ENCODE data around the gene TRO. TPM values are rescaled to one million over a fixed set of nuclear protein-coding genes. Genes with fewer than 3 reads are reported as not detected.

The TRO gene
- total RNA-seq, 2 donors from 2014 or later: 2.3 to 7.0 TPM

DNA sequence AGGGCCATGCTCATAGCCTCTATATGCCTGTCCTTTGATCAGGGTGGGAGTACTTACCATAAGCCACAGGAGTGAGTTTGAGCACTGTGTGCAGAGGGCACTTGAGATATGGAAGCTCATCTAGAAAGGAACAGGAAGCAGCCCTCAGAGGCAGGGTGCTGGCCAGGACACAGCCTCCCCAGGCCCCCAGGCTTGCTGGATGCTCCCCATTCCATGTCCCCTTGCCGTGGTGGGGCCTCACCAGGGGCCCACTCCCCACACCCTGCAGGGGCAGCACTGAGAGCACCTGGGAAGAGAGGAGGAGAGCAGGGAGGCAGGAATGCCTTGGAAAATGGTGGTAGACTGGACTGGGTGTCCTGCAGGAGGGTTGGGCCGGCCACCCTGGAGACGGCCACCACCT, 14.3 kb downstream of the TRO start:
- no peak overlapping the region for H3K4me3 Mint-ChIP-seq
- H3K9me3 Mint-ChIP-seq: no peaks in the 10 kb centered on the region
- H3K27ac Mint-ChIP-seq: no peak overlapping the region
- ATAC-seq (replicated peaks): no peak
- no peaks in the 10 kb centered on the region for H3K36me3 Mint-ChIP-seq (ENCODE audit: low read depth)
- no peaks in the 10 kb centered on the region for H3K4me1 Mint-ChIP-seq
- H3K27me3 Mint-ChIP-seq: no peaks in the 10 kb centered on the region

- no peak for ATAC-seq (replicated peaks)
- Mint-ChIP-seq H3K36me3 (ENCODE audit: low read depth) (no peaks in the 10 kb centered on the region), H3K4me1 (no peaks in the 10 kb centered on the region)
Measured at GRCh38 chrX:54935306-54935705, 14.7 kb downstream of the TRO start.

DNA sequence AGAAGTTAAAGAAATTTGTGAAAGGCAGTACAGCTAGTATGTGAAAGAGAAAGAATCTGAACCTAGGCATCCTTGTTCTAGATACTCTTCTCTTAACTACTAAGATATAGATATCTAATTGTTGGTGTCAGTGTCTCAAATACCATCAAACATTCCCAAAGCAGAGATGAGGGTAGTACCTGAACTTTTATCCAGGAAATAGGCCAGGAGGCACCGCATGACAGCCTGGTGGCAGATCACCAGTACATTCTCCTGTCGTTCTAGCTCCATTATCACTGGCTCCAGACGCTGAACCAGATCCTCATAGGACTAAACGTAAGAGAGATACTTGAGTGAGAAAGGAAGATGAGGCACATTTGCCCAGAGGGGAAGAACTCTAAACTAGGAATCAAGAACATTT, 16.8 kb downstream of the TRO start:
- no peaks in the 10 kb centered on the region for H3K36me3 Mint-ChIP-seq (ENCODE audit: low read depth)
- H3K27me3 Mint-ChIP-seq: no peaks in the 10 kb centered on the region

More at GRCh38 chrX:54935306-54935705, 14.7 kb downstream of the TRO start:
- Mint-ChIP-seq H3K9me3 (no peaks in the 10 kb centered on the region), H3K27ac (no peak overlapping the region), H3K4me3 (no peak overlapping the region), H3K27me3 (no peaks in the 10 kb centered on the region)

GRCh38 chrX:54944816-54945215, 24.2 kb downstream of the TRO start:
- no peaks in the 10 kb centered on the region for H3K27me3 Mint-ChIP-seq
- no peak for ATAC-seq (replicated peaks)
- H3K36me3 Mint-ChIP-seq (ENCODE audit: low read depth): no peaks in the 10 kb centered on the region
- H3K9me3 Mint-ChIP-seq: no peaks in the 10 kb centered on the region
- H3K4me1 Mint-ChIP-seq: no peaks in the 10 kb centered on the region
- H3K4me3 Mint-ChIP-seq: no peak overlapping the region
- H3K27ac Mint-ChIP-seq: no peak overlapping the region

More for the DNA sequence above, 16.8 kb downstream of the TRO start:
- Mint-ChIP-seq H3K4me1 (no peaks in the 10 kb centered on the region), H3K9me3 (no peaks in the 10 kb centered on the region), H3K27ac (no peak overlapping the region), H3K4me3 (no peak overlapping the region)
- no peak for ATAC-seq (replicated peaks)

DNA sequence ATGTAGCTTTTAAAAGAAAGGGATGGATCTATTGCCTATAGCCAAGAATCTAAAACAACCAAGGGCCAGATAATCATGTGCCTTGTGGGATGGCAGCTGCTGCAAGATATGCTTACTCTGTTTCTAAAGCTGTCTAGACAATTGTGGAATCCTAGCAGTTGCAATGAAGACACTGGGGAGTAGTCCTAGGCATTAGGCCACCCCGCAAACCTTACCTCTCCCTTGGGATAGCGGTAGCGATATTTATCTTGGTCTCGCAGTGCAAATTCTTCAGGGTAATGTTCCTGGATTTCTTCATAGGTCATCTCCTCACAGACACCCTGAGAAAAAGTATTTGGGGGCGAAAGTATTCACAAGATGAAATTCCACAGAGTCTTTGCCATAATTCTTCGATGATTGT, 24.6 kb downstream of the TRO start:
- Mint-ChIP-seq H3K27me3 (no peaks in the 10 kb centered on the region), H3K4me3 (no peak overlapping the region), H3K27ac (no peak overlapping the region), H3K9me3 (no peaks in the 10 kb centered on the region), H3K4me1 (no peaks in the 10 kb centered on the region), H3K36me3 (ENCODE audit: low read depth) (no peaks in the 10 kb centered on the region)
- ATAC-seq (replicated peaks): no peak

DNA sequence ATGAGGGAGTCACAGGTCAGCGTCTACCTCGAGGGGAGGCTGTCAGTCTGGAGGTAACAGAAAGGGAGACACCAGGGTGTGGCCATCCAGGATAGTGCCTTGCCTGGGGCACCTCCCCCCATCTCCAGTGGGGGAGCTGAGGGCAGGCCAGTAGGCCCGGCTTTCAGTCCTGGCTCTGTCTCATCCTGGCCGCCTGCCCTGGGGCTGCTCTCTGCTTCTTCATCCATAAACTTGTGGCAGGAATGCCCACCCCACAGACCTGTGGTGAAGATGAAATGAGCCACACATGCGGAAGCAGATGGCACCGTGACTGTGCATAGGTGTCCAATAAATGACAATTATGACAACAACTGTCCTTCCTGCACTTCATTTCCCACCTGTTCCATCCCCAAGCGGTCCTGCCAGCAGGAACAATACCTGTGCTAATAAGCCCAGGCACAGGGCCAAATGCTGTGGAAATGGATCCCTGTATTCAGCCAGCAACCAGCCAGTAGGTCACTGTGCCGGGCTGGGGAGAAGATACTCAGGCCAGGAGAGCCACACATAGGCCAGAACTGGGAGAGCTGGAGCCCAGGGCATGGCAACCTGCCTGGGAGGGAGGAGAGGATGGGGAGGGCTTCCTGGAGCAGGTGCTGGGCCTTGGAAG, 30.2 kb downstream of the TRO start:
- H3K4me1 Mint-ChIP-seq: no peaks in the 10 kb centered on the region
- H3K27ac Mint-ChIP-seq: no peak overlapping the region
- H3K4me3 Mint-ChIP-seq: no peak overlapping the region
- no peak for ATAC-seq (replicated peaks)
- no peaks in the 10 kb centered on the region for H3K9me3 Mint-ChIP-seq
- H3K36me3 Mint-ChIP-seq (ENCODE audit: low read depth): no peaks in the 10 kb centered on the region
- H3K27me3 Mint-ChIP-seq: no peaks in the 10 kb centered on the region

GRCh38 chrX:54961750-54962149, 41.1 kb downstream of the TRO start:
- Mint-ChIP-seq H3K9me3 (no peaks in the 10 kb centered on the region), H3K36me3 (ENCODE audit: low read depth) (no peaks in the 10 kb centered on the region), H3K27me3 (no peaks in the 10 kb centered on the region), H3K27ac (no peak overlapping the region), H3K4me1 (no peaks in the 10 kb centered on the region), H3K4me3 (no peak overlapping the region)
- no peak for ATAC-seq (replicated peaks)

DNA sequence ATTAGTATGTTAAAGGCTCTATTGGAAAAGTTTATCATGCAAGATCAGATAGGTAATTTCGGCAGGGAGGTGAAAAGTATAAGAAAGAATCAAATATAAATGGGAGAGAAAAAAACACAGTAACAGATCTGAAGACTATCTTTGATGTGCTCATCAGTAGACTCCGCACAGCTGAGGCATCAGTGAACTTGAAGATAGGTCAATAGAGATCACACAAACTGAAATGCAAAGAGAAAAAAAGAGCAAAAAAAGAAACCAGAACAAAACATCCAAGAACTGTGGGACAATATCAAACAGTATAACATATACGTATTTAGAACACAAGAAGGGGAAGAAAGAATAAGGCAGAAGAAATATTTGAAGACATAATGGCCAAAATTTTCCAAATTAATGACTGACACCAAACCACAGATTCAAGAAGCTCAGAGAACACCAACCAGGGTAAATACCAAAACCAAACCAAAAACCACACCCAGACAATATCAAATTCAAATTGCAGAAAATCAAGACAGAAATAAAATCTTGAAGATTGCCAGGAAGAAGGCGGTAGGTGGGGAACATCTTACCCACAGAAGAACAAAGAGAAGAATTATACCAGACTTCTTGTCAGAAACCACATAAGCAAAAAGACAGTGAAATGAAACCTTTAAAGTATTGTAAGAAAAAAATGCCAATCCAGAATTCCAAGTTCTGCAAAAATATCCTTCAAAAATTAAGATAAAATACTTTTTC, 44.3 kb downstream of the TRO start:
- no peaks in the 10 kb centered on the region for H3K4me1 Mint-ChIP-seq

DNA sequence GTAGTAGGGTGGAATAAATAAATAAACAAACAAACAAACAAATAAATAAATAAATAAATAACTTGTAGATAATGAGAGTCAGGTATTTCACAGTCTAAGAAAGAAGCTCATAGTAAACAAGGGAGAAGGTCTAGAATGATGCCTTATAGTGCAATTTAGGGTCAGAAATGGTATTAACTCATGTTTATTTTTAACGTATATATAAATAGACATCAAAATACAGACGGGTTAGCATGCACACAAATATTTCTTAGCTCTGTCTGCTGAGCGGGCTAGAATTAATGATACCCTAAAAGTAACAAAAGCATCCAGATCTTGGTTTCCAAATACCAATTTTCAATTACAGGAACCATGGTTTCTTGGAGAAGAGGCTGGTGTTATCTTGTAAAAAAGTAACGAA, 56.8 kb downstream of the TRO start:
- Mint-ChIP-seq H3K27ac (no peak overlapping the region), H3K4me3 (no peak overlapping the region), H3K36me3 (ENCODE audit: low read depth) (no peaks in the 10 kb centered on the region), H3K9me3 (no peaks in the 10 kb centered on the region), H3K27me3 (no peaks in the 10 kb centered on the region), H3K4me1 (no peaks in the 10 kb centered on the region)
- ATAC-seq (replicated peaks): no peak

More for the DNA sequence above, 44.3 kb downstream of the TRO start:
- H3K9me3 Mint-ChIP-seq: no peaks in the 10 kb centered on the region
- H3K36me3 Mint-ChIP-seq (ENCODE audit: low read depth): no peaks in the 10 kb centered on the region
- no peak overlapping the region for H3K4me3 Mint-ChIP-seq
- H3K27ac Mint-ChIP-seq: peak overlapping the region; percentile 1
- no peak for ATAC-seq (replicated peaks)
- no peaks in the 10 kb centered on the region for H3K27me3 Mint-ChIP-seq

GRCh38 chrX:54978448-54978847, 57.8 kb downstream of the TRO start:
- no peaks in the 10 kb centered on the region for H3K36me3 Mint-ChIP-seq (ENCODE audit: low read depth)
- H3K9me3 Mint-ChIP-seq: no peaks in the 10 kb centered on the region
- H3K27me3 Mint-ChIP-seq: no peaks in the 10 kb centered on the region
- H3K4me1 Mint-ChIP-seq: no peaks in the 10 kb centered on the region
- ATAC-seq (replicated peaks): no peak
- H3K4me3 Mint-ChIP-seq: no peak overlapping the region
- H3K27ac Mint-ChIP-seq: no peak overlapping the region

GRCh38 chrX:54979432-54979831, 58.8 kb downstream of the TRO start:
- H3K36me3 Mint-ChIP-seq (ENCODE audit: low read depth): no peaks in the 10 kb centered on the region
- no peak overlapping the region for H3K27ac Mint-ChIP-seq
- ATAC-seq (replicated peaks): no peak
- no peak overlapping the region for H3K4me3 Mint-ChIP-seq
- H3K27me3 Mint-ChIP-seq: no peaks in the 10 kb centered on the region
- H3K4me1 Mint-ChIP-seq: no peaks in the 10 kb centered on the region
- H3K9me3 Mint-ChIP-seq: no peaks in the 10 kb centered on the region

DNA sequence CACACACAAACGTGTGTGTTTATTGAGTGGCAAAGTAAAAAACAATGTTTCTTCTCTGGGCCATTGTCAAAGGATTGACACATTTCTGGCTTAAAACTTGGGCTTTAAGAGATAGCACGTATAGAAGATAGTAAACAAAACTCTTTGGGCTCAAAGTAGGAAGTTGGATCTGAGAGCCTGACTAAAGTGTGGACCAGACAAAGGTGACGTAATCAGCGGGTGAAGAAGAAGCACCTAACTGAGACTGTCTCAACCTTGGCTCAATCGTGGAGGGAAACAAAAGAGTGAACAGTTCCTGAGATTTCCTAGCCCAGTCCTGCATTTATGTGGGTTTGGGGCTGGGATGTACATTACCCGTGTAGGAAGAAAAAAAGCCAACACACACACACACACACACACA, 59.7 kb downstream of the TRO start:
- H3K9me3 Mint-ChIP-seq: no peaks in the 10 kb centered on the region
- H3K36me3 Mint-ChIP-seq (ENCODE audit: low read depth): no peaks in the 10 kb centered on the region
- no peaks in the 10 kb centered on the region for H3K4me1 Mint-ChIP-seq
- ATAC-seq (replicated peaks): no peak
- H3K27ac Mint-ChIP-seq: no peak overlapping the region
- no peaks in the 10 kb centered on the region for H3K27me3 Mint-ChIP-seq
- no peak overlapping the region for H3K4me3 Mint-ChIP-seq

Other genes starting within 250 kb of the TRO start
- not detected for gene ITIH6, start 122.6 kb upstream of the TRO start, total RNA-seq
- gene MAGED2, start 113.1 kb upstream of the TRO start, total RNA-seq: 10 to 100 TPM; 40.8 to 54.8 TPM
- under 1 TPM; 0.42 to 0.50 TPM for gene PFKFB1, start 73.4 kb downstream of the TRO start, total RNA-seq
- 10 to 100 TPM; 25.3 to 33.3 TPM for gene APEX2, start 79.5 kb downstream of the TRO start, total RNA-seq
- not detected for gene ALAS2, start 110.2 kb downstream of the TRO start, total RNA-seq
- 1 to 10 TPM; 1.1 to 4.7 TPM for gene PAGE2B, start 154.2 kb downstream of the TRO start, total RNA-seq
- not detected for gene PAGE2, start 168.2 kb downstream of the TRO start, total RNA-seq